Measurements from ENCODE around the gene IL6ST. TPM values are rescaled to one million over a fixed set of nuclear protein-coding genes. Genes with fewer than 3 reads are reported as not detected.
A peak's percentile ranks its signal among the peaks of the same experiment; 100 is the strongest.
"Not testable (repeated sequence)": the region's sequence is repeated elsewhere in the genome, so short reads cannot be mapped to it uniquely, and the experiment has no call there.

The IL6ST gene
- 197 and 211 TPM in 2 replicates for total RNA-seq
- long read RNA-seq, full-length matches to known transcripts, result 57 of 123 reads
- long read RNA-seq, partial matches to known transcripts, result 26 of 123 reads
- long read RNA-seq, other reads (novel, unspliced or antisense), result 40 of 123 reads

- Mint-ChIP-seq H3K4me1 (ENCODE audit: unreplicated experiment) (peaks cover 70% of the 10 kb centered on the region), H3K27me3 (ENCODE audit: unreplicated experiment) (no peaks in the 10 kb centered on the region), H3K4me3 (ENCODE audit: unreplicated experiment) (peak within 1 kb of the TSS; percentile 95), H3K9me3 (ENCODE audit: unreplicated experiment) (peaks cover 3% of the 10 kb centered on the region), H3K36me3 (ENCODE audit: unreplicated experiment) (peaks cover 6% of the 10 kb centered on the region), H3K27ac (ENCODE audit: unreplicated experiment) (peak within 1 kb of the TSS; percentile 99)
- no peak for TF ChIP-seq CTCF (IDR thresholded peaks at IDR 0.05)
- DNase-seq (ENCODE audit: extremely low spot score, unreplicated experiment), result no peak
Observed at GRCh38 chr5:55994495-55994997, at the start of gene IL6ST. TSS of gene IL6ST (minus strand) at chr5:55994963. CDS start at chr5:55976278, 18,685 bp downstream.

GRCh38 chr5:56039985-56040384 is 45.2 kb upstream of the IL6ST start:
- DNase-seq (ENCODE audit: extremely low spot score, unreplicated experiment), result no peak
- no peaks in the 10 kb centered on the region for H3K4me1 Mint-ChIP-seq (ENCODE audit: unreplicated experiment)
- no peaks in the 10 kb centered on the region for H3K36me3 Mint-ChIP-seq (ENCODE audit: unreplicated experiment)
- no peak for TF ChIP-seq CTCF (IDR thresholded peaks at IDR 0.05)
- no peak overlapping the region for H3K4me3 Mint-ChIP-seq (ENCODE audit: unreplicated experiment)
- H3K27me3 Mint-ChIP-seq (ENCODE audit: unreplicated experiment), result no peaks in the 10 kb centered on the region
- no peaks in the 10 kb centered on the region for H3K9me3 Mint-ChIP-seq (ENCODE audit: unreplicated experiment)
- no peak overlapping the region for H3K27ac Mint-ChIP-seq (ENCODE audit: unreplicated experiment)

DNA sequence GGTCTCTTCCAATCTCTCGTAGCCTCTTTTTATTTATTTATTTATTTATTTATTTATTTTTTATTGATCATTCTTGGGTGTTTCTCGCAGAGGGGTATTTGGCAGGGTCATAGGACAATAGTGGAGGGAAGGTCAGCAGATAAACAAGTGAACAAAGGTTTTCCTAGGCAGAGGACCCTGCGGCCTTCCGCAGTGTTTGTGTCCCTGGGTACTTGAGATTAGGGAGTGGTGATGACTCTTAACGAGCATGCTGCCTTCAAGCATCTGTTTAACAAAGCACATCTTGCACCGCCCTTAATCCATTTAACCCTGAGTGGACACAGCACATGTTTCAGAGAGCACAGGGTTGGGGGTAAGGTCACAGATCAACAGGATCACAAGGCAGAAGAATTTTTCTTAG is 43.4 kb upstream of the IL6ST start:
- H3K36me3 Mint-ChIP-seq (ENCODE audit: unreplicated experiment); H3K4me1 Mint-ChIP-seq (ENCODE audit: unreplicated experiment); H3K4me3 Mint-ChIP-seq (ENCODE audit: unreplicated experiment); H3K9me3 Mint-ChIP-seq (ENCODE audit: unreplicated experiment); DNase-seq (ENCODE audit: extremely low spot score, unreplicated experiment); H3K27ac Mint-ChIP-seq (ENCODE audit: unreplicated experiment); H3K27me3 Mint-ChIP-seq (ENCODE audit: unreplicated experiment): not testable (repeated sequence)

- DNase-seq (ENCODE audit: extremely low spot score, unreplicated experiment), result no peak
- no peak overlapping the region for H3K27ac Mint-ChIP-seq (ENCODE audit: unreplicated experiment)
- no peaks in the 10 kb centered on the region for H3K9me3 Mint-ChIP-seq (ENCODE audit: unreplicated experiment)
- H3K4me1 Mint-ChIP-seq (ENCODE audit: unreplicated experiment), result no peaks in the 10 kb centered on the region
- no peaks in the 10 kb centered on the region for H3K27me3 Mint-ChIP-seq (ENCODE audit: unreplicated experiment)
- H3K4me3 Mint-ChIP-seq (ENCODE audit: unreplicated experiment), result no peak overlapping the region
- H3K36me3 Mint-ChIP-seq (ENCODE audit: unreplicated experiment), result no peaks in the 10 kb centered on the region
- TF ChIP-seq CTCF (IDR thresholded peaks at IDR 0.05), result no peak
Observed at GRCh38 chr5:56037531-56038010, 42.8 kb upstream of the IL6ST start.

DNA sequence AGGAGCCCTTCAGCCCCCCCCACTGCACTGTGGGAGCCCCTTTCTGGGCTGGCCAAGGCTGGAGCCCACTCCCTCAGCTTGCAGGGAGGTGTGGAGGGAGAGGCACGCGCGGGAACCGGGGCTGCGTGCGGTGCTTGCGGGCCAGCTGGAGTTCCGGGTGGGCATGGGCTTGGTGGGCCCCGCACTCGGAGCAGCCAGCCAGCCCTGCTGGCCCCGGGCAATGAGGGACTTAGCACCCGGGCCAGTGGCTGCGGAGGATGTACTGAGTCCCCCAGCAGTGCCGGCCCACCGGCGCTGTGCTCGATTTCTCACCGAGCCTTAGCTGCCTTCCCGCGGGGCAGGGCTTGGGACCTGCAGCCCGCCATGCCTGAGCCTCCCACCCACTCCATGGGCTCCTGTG is 40.6 kb upstream of the IL6ST start:
- not testable (repeated sequence) for H3K27ac Mint-ChIP-seq (ENCODE audit: unreplicated experiment); H3K36me3 Mint-ChIP-seq (ENCODE audit: unreplicated experiment); H3K4me1 Mint-ChIP-seq (ENCODE audit: unreplicated experiment); H3K27me3 Mint-ChIP-seq (ENCODE audit: unreplicated experiment); H3K4me3 Mint-ChIP-seq (ENCODE audit: unreplicated experiment); DNase-seq (ENCODE audit: extremely low spot score, unreplicated experiment); H3K9me3 Mint-ChIP-seq (ENCODE audit: unreplicated experiment)

DNA sequence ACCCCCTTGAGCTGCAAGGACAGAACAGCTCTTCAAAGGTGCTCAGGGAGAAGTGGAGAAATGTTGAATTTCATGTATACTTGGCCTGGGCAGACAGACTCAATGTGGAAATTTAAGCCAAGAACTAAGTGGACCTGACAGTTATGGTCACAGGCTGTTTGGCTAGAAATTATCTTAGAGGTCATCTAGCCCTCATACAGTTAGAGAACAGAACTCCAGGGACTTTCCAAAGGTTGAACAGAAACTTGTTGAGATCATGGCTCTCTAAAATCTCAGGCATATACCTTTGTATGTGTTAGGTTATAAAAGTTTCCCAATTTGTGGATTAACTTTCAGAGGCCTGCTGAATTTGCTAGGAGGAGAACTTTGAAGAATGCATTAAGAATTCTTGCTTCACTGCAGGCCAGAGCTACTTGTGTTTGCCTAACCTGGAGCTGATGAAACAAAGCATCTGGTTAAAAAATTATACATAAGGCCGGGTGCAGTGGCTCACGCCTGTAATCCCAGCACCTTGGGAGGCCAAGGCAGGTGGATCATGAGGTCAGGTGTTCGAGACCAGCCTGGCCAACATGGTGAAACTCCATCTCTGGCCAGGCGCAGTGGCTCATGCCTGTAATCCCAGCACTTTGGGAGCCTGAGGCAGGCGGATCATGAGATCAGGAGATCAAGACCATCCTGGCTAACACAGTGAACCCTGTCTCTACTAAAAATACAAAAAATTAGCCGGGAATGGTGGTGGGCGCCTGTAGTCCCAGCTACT is 35.3 kb upstream of the IL6ST start:
- H3K27me3 Mint-ChIP-seq (ENCODE audit: unreplicated experiment); DNase-seq (ENCODE audit: extremely low spot score, unreplicated experiment); H3K27ac Mint-ChIP-seq (ENCODE audit: unreplicated experiment); H3K36me3 Mint-ChIP-seq (ENCODE audit: unreplicated experiment); H3K4me3 Mint-ChIP-seq (ENCODE audit: unreplicated experiment); H3K9me3 Mint-ChIP-seq (ENCODE audit: unreplicated experiment); H3K4me1 Mint-ChIP-seq (ENCODE audit: unreplicated experiment): not testable (repeated sequence)

All from osteocyte (in vitro differentiated cells).